Activated naive CD4-positive, alpha-beta T cell treated with anti-CD3 and anti-CD28 coated beads for 36 hours (primary cell): ENCODE data around the gene HNRNPU. TPM values are rescaled to one million over a fixed set of nuclear protein-coding genes. Genes with fewer than 3 reads are reported as not detected.
A peak's percentile ranks its signal among the peaks of the same experiment; 100 is the strongest.

Experiments
- CTCF ChIA-PET: fragments of 350-600 bp; sonication (Branson Sonifier 250); formaldehyde crosslinking; loops from one replicate; lab custom pipeline; 2021; ENCODE audit warnings: antibody characterized with exemption; lab: Charles Lee
- DNase-seq: peaks from one replicate; pipeline ENCODE4 v3.0.0-alpha.2; 2020
- H3K27ac Mint-ChIP-seq: one replicate; pipeline ENCODE4 v1.8.0; 2021; ENCODE audit warnings: mild to moderate bottlenecking, mixed read lengths
- H3K27me3 Mint-ChIP-seq: one replicate; pipeline ENCODE4 v1.8.0; 2021; ENCODE audit warnings: low read depth, mixed read lengths
- H3K36me3 Mint-ChIP-seq: one replicate; pipeline ENCODE4 v1.8.0; 2021; ENCODE audit warnings: low read depth, mixed read lengths
- H3K4me1 Mint-ChIP-seq: one replicate; pipeline ENCODE4 v1.8.0; 2021; ENCODE audit warnings: low read depth, mixed read lengths
- H3K4me3 Mint-ChIP-seq: one replicate; pipeline ENCODE4 v1.8.0; 2021; ENCODE audit warnings: mild to moderate bottlenecking, moderate library complexity, mixed read lengths
- H3K9me3 Mint-ChIP-seq: one replicate; pipeline ENCODE4 v1.8.0; 2021; ENCODE audit warnings: mixed read lengths
- intact Hi-C: fragments of 100-400 bp; cut with micrococcal nuclease; formaldehyde crosslinking; loops from one replicate; pipeline ENCODE4 v1.15.1; 2023
- total RNA-seq, 2 experiments: library from RNA; stranded (reverse); gene quantifications; one replicate each; pipeline ENCODE4 v1.2.3, GENCODE V29; 2021

The HNRNPU gene
- total RNA-seq = 100 to 1,000 TPM; 331 to 338 TPM

DNA sequence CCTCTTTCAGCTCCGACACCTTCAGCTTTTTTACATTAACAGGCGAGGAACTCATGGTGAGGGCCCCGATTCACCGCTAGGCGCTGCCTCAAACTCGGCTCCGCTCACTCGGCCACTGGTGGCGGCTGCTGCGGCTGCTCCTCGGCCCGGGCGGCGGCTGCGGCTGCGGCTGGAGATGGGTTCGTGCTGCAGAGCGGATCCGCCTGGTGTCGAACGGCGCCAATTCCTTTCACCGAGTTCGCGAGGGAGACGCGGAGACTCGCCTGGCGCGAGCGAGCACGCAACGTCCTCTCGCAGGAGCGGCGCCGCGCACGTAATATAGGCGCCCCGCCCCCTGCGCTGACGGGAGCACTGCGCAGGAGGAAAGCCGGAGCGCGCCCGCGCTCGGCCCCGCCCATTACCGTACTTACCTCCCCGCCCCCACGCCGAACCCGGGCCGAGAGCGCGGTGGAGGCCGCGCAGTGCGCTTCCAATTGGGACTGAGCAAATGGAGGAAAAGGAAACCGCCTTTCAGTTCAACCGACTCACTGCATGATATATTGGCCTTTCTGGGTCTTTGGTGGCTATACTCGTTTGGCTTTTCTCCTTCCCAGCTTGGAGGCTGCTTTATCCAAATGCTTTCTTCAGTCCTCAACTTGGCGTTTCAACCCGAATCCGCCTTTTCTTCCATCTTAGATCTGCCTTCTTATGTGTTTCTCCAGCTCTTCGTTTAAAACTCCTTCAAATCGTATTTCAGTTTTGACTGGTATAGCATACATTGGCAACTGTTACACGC is at the start of gene HNRNPU:
TSS of gene HNRNPU (minus strand) at position 291 of the 775 bp plus-strand sequence. CDS start at position 55, 236 bp downstream.
- DNase-seq = peak; percentile 95
- H3K36me3 Mint-ChIP-seq = peaks cover 37% of the 10 kb centered on the region
- CTCF ChIA-PET = interaction anchor here (0.7 to 4.3 kb wide), 8 partner anchors 9 to 187 kb away, joined by 3 to 14 read pairs (median 4); partner anchors contain the start of gene COX20
- intact Hi-C loops = loop anchor here (1.0 to 10.0 kb wide), 9 partner anchors 29 to 1090 kb away; partner anchors contain the start of gene COX20
- H3K27me3 Mint-ChIP-seq = no peaks in the 10 kb centered on the region
- H3K27ac Mint-ChIP-seq = peak within 1 kb of the TSS; percentile 99
- H3K9me3 Mint-ChIP-seq = no peaks in the 10 kb centered on the region
- peak within 1 kb of the TSS; percentile 90 for H3K4me3 Mint-ChIP-seq
- peaks cover 31% of the 10 kb centered on the region for H3K4me1 Mint-ChIP-seq

DNA sequence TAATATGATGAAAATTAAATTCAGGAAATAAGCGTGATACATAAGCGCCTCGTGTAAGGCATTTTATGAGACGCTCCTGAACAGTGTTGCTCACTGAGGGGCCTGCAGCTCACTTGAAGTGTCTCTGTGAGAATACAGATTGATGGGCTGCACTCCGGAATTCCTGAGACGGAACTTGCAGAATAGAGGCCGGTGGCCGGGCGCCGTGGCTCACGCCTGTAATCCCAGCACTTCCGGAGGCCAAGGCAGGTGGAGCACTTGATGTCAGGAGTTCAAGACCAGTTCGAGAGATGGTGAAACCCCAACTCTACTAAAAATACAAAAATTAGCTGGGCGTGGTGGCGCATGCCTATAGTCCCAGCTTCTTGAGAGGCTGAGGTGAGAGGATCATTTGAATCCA is 49.5 kb upstream of the HNRNPU start:
- Mint-ChIP-seq H3K4me3 (no peak overlapping the region), H3K27ac (no peak overlapping the region), H3K4me1 (peaks cover 3% of the 10 kb centered on the region), H3K27me3 (no peaks in the 10 kb centered on the region), H3K36me3 (no peaks in the 10 kb centered on the region), H3K9me3 (no peaks in the 10 kb centered on the region)
- CTCF ChIA-PET = no interaction called here
- no peak for DNase-seq
- intact Hi-C loops = no loop called here

DNA sequence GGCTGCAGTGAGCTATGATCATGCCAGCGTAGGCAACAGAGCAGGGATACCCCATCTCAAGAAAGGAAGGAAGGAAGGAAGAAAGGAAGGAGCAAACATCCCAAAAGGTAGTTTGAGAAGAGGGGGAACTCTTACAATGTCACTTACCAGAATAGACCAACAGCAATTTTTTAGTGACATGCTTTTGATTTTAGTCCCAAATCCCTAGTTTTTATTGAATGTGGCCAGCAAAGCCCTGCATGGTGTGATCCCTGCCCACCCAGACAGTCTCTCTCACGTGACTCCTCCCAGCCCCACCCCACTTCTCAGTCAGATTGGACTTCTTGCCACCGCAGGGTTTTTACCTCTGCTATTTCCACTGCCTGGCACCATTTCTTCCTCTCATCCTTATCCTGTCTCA is 39.8 kb upstream of the HNRNPU start:
- Mint-ChIP-seq H3K27me3 (no peaks in the 10 kb centered on the region), H3K27ac (no peak overlapping the region), H3K36me3 (no peaks in the 10 kb centered on the region), H3K9me3 (no peaks in the 10 kb centered on the region), H3K4me3 (no peak overlapping the region), H3K4me1 (no peaks in the 10 kb centered on the region)
- CTCF ChIA-PET = no interaction called here
- intact Hi-C loops = no loop called here
- DNase-seq = no peak

- Mint-ChIP-seq H3K27ac (no peak overlapping the region), H3K4me1 (no peaks in the 10 kb centered on the region), H3K9me3 (no peaks in the 10 kb centered on the region), H3K36me3 (no peaks in the 10 kb centered on the region), H3K4me3 (no peak overlapping the region), H3K27me3 (no peaks in the 10 kb centered on the region)
- CTCF ChIA-PET = no interaction called here
- intact Hi-C loops = no loop called here
- DNase-seq = no peak
Measured at GRCh38 chr1:244901400-244902015, 37.2 kb upstream of the HNRNPU start.

DNA sequence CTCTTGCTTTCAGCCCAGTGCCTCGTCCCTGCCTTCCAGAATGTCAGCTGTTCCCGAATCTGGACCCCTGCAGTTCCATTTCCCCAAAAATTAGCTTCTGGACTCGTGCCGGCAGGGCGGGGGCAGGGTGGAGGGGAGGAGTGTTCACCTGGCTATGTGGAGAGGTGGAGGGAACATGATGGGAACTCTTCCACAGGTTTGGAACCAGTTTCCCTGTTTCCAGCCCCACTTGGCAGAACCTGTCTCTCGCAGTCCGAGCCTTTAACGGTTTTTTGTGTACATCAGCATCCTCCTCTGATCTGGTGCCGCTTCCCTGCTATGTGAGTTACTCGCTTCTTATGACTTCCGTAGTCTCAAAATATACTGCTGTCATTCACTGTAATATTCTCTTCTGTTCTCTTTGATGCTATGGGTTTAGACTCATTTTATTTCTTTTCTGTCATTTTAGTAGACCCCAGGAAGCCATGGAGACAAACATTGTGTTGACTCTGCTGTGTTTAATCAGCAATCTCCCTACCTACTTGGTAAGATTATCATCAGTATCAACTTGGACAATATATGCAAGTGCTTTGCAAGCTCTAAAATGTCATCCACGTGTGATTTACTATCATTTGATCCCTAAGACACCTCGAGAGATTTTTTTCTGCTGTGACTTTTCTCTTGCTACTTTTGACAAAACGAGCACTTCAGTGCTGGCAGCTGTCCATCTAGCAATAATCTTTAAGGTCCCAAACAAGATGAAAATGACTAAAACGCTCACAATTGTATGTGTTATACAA is 33.3 kb upstream of the HNRNPU start:
- H3K4me3 Mint-ChIP-seq = no peak overlapping the region
- CTCF ChIA-PET = interaction anchor here (0.6 kb wide), 1 partner anchor 38 kb away, joined by 3 read pairs; no protein-coding TSS in a partner anchor
- no peaks in the 10 kb centered on the region for H3K27me3 Mint-ChIP-seq
- H3K9me3 Mint-ChIP-seq = no peaks in the 10 kb centered on the region
- no peak for DNase-seq
- intact Hi-C loops = no loop called here
- H3K27ac Mint-ChIP-seq = no peak overlapping the region
- no peaks in the 10 kb centered on the region for H3K4me1 Mint-ChIP-seq
- H3K36me3 Mint-ChIP-seq = no peaks in the 10 kb centered on the region

DNA sequence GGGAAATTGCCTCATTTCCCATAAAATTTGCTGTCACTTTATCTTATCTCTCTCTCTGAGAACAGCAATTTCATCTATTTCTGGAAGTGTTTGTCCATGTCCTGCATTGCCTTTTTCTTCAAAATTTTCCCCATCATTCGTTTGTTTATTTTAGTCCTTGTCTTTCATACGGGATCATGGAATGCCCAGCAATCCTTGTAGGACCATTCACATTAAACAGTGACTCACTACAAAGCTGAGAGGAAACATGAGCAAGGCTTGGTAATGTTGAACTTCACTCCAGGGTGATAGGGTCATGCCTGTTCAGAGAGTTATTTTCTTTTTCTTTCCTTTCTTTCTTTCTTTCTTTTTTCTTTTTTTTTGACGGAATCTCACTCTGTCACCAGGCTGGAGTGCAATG is 32.2 kb upstream of the HNRNPU start:
- Mint-ChIP-seq H3K27ac (no peak overlapping the region), H3K9me3 (no peaks in the 10 kb centered on the region), H3K27me3 (no peaks in the 10 kb centered on the region), H3K36me3 (no peaks in the 10 kb centered on the region), H3K4me1 (no peaks in the 10 kb centered on the region), H3K4me3 (no peak overlapping the region)
- no peak for DNase-seq
- CTCF ChIA-PET = no interaction called here
- intact Hi-C loops = no loop called here

DNA sequence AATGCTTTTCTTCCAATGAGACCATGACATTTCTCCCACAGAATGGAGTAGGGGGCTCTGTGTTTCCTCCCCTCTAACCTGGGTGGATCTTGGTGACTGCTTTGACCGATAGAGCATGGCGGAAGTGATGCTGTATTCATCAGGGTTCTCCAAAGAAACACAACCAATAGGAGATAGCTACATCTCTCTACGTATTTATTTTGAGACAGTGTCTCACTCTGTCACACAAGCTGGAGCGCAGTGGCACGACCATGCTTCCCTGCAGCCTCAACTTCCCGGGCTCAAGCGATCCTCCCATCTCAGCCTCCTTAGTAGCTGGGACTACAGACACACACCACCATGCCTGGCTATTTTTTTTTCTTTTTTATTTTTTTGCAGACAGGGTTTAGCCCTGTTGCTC is 29.5 kb upstream of the HNRNPU start:
- no peak for DNase-seq
- CTCF ChIA-PET = interaction anchor here (0.7 kb wide), 1 partner anchor 179 kb away, joined by 6 read pairs; no protein-coding TSS in a partner anchor
- Mint-ChIP-seq H3K36me3 (no peaks in the 10 kb centered on the region), H3K4me1 (no peaks in the 10 kb centered on the region), H3K4me3 (no peak overlapping the region), H3K27me3 (no peaks in the 10 kb centered on the region), H3K9me3 (no peaks in the 10 kb centered on the region), H3K27ac (no peak overlapping the region)
- intact Hi-C loops = no loop called here

GRCh38 chr1:244887281-244887680 is 22.9 kb upstream of the HNRNPU start:
- no peak for DNase-seq
- Mint-ChIP-seq H3K27ac (no peak overlapping the region), H3K4me3 (no peak overlapping the region), H3K9me3 (no peaks in the 10 kb centered on the region), H3K36me3 (no peaks in the 10 kb centered on the region), H3K4me1 (no peaks in the 10 kb centered on the region), H3K27me3 (no peaks in the 10 kb centered on the region)
- CTCF ChIA-PET = interaction anchor here (0.6 kb wide), 1 partner anchor 32 kb away, joined by 3 read pairs; no protein-coding TSS in a partner anchor
- intact Hi-C loops = no loop called here

DNA sequence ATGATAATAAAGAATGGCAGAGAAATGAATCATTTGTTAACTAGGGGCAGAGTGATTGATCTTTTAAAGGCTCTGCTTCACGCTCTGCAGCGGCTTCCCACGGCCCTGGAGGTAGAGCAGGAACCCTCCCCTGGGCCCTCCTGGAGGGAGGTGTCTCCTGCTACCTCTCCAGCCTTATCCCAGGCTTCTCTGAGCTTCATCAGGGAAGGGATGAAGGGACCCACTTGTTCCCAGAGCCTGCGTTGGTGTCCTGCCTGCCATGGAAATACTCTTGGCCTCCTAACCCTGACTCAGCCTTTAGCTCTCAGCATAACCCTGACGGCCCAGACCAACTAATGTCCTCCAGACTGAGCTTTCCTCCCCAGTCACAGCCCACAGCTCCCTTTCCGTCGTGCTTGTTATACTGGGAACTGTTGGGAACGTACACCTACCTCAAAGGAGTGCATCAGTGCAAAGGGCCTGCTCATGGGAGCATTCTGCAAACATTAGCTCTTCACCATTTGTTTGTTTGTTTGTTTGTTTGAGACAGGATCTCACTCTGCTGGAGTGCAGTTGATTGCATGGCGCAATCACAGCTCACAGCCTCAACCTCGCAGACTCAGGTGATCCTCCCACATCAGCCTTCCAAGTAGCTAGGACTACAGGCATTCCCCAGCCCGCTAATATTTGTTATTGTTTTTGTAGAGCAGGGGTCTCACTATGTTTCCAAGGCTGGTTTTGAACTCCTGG is 17.4 kb upstream of the HNRNPU start:
- no peak for DNase-seq
- Mint-ChIP-seq H3K27ac (no peak overlapping the region), H3K4me1 (no peaks in the 10 kb centered on the region), H3K36me3 (no peaks in the 10 kb centered on the region), H3K4me3 (no peak overlapping the region), H3K9me3 (no peaks in the 10 kb centered on the region), H3K27me3 (no peaks in the 10 kb centered on the region)
- intact Hi-C loops = no loop called here
- CTCF ChIA-PET = interaction anchor here (0.6 kb wide), 1 partner anchor 10 kb away, joined by 3 read pairs; no protein-coding TSS in a partner anchor

- Mint-ChIP-seq H3K27ac (no peak overlapping the region), H3K4me3 (no peak overlapping the region), H3K27me3 (no peaks in the 10 kb centered on the region), H3K9me3 (no peaks in the 10 kb centered on the region), H3K4me1 (no peaks in the 10 kb centered on the region), H3K36me3 (no peaks in the 10 kb centered on the region)
- intact Hi-C loops = no loop called here
- no peak for DNase-seq
- CTCF ChIA-PET = interaction anchor here (0.5 to 0.6 kb wide), 2 partner anchors 98 to 156 kb away, joined by 3 read pairs; no protein-coding TSS in a partner anchor
Measured at GRCh38 chr1:244878681-244879080, 14.3 kb upstream of the HNRNPU start.

DNA sequence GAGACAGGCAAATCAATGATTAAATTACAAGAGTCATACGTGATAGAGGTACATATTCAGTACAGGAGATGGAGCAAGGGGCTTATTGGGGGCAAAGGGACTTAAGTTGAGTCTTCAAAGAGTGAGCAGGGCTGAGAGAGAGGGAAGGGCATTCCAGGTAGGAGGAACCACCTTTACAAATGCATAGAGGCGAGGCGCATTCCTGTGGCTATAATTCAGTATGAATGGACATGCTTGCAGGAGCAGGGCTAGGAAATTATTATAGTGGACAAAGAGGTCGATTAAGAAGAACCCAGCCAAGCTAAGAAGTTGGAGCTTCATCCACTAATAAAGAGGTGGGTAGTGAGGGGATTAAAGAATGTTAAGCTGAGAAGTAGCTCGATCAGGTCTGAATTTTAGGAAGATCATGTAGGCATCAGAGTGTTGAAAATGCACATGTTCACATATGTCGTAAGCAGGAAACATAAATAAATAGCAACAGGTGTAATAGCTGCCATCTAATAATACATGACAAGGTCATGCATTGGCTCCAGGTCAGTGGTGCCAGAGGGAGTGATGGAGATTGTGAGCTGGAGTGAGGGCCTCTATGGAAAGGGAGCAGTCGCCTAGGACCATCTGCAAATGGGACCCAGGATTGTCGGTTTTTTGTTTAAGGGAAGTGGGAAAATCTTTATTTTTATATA is 12.0 kb upstream of the HNRNPU start:
- intact Hi-C loops = no loop called here
- CTCF ChIA-PET = interaction anchor here (0.6 kb wide), 1 partner anchor 75 kb away, joined by 3 read pairs; no protein-coding TSS in a partner anchor
- no peaks in the 10 kb centered on the region for H3K4me1 Mint-ChIP-seq

More for the DNA sequence above, 12.0 kb upstream of the HNRNPU start:
- no peak for DNase-seq
- Mint-ChIP-seq H3K9me3 (no peaks in the 10 kb centered on the region), H3K36me3 (no peaks in the 10 kb centered on the region), H3K27me3 (no peaks in the 10 kb centered on the region), H3K4me3 (no peak overlapping the region), H3K27ac (no peak overlapping the region)
